Coronary artery (tissue), 2 donors: Measurements from ENCODE around the gene TEC.

Experiments
- DNase-seq: peaks from one replicate; pipeline ENCODE4 v3.0.0-alpha.2; 2017; ENCODE audit warnings: low spot score
- H3K27ac ChIP-seq, 2 donors: fragments of 200-600 bp; sonication (generic); one replicate each; pipeline ENCODE4 v1.5.1; 2016 to 2019
- H3K4me3 ChIP-seq: fragments of 200-600 bp; sonication (generic); 2 replicates; pipeline ENCODE4 v1.5.1; 2016; ENCODE audit warnings: mild to moderate bottlenecking, moderate library complexity
- TF ChIP-seq, protein P1 (sequence below): fragments of 200-600 bp; sonication (generic); IDR thresholded peaks from one replicate; pipeline ENCODE4 v1.5.1; 2019; ENCODE audit warnings: antibody characterized with exemption

TEC gene

DNA sequence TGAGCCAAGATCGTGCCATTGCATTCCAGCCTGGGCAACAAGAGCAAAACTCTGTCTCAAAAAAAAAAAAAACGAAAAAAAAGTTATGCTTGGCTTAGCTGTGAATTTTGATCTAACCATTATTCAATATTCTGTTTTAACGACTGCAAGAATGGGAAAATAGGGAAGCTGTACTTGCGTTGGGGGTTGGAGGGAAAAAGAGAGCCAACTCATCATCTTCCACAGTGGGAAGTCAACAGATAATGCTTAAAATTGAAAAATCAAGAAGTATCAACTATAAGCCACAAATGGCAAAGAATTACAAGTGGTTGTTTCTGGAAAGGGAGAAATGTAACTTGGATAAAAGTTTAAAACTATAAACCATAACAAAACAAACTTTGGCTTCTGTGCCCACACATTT lies 2.9 kb downstream of the TEC start:
- no peak overlapping the region for H3K27ac ChIP-seq
- no peak overlapping the region for H3K4me3 ChIP-seq
- TF ChIP-seq, protein P1, sequence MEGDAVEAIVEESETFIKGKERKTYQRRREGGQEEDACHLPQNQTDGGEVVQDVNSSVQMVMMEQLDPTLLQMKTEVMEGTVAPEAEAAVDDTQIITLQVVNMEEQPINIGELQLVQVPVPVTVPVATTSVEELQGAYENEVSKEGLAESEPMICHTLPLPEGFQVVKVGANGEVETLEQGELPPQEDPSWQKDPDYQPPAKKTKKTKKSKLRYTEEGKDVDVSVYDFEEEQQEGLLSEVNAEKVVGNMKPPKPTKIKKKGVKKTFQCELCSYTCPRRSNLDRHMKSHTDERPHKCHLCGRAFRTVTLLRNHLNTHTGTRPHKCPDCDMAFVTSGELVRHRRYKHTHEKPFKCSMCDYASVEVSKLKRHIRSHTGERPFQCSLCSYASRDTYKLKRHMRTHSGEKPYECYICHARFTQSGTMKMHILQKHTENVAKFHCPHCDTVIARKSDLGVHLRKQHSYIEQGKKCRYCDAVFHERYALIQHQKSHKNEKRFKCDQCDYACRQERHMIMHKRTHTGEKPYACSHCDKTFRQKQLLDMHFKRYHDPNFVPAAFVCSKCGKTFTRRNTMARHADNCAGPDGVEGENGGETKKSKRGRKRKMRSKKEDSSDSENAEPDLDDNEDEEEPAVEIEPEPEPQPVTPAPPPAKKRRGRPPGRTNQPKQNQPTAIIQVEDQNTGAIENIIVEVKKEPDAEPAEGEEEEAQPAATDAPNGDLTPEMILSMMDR: no peak
- no peak for DNase-seq

DNA sequence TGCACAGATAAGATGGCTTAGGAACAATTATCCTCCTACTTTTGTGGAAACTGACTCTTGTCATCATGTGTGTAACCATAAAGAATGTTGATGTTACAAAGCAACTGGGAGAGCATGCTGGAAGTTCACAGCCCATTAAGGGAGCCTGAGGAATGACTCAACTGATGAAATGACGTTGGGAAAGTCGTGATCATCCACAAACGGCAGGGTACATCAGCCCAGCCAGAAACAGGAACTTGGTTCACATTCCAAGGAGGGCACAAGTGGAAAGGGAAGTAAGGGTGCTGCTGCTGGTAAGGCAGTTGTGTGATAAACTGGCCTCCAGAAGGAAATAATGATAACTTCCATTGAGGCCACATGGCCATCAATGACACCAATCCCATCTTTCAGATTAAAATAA lies 6.7 kb downstream of the TEC start:
- no peak for DNase-seq

DNA sequence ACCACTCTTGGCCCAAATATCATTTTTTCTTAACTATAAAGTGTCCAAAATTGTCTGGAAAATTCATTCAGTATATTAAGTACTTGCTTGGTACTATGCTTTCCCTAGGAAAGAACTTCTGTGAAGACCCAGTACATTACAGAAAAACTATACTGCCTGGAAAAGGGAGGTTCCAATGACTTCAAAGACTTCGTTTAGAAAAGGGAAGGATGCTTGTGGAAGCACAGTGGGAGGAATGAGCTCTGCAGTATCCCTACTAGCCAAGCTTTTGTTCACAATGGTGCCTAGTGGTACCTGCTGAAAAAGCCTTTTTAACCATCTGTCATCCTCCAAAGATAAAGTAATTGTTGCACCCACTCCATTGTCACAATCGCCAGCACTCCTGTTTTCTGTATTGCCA lies 7.2 kb downstream of the TEC start:
- TF ChIP-seq, protein P1: no peak
- H3K4me3 ChIP-seq: no peak overlapping the region
- no peak for DNase-seq
- H3K27ac ChIP-seq: no peak overlapping the region

More for the DNA sequence above, 6.7 kb downstream of the TEC start:
- TF ChIP-seq, protein P1: no peak
- Histone ChIP-seq H3K27ac (no peak overlapping the region), H3K4me3 (no peak overlapping the region)

GRCh38 chr4:48261281-48261680 lies 8.4 kb downstream of the TEC start:
- TF ChIP-seq, protein P1: no peak
- Histone ChIP-seq H3K4me3 (no peak overlapping the region), H3K27ac (no peak overlapping the region)
- DNase-seq: no peak

- H3K27ac ChIP-seq: no peak overlapping the region
- no peak for DNase-seq
Observed at GRCh38 chr4:48259748-48260147, 9.9 kb downstream of the TEC start.

GRCh38 chr4:48258845-48259397 lies 10.7 kb downstream of the TEC start:
- TF ChIP-seq, protein P1: no peak
- no peak overlapping the region for H3K4me3 ChIP-seq

More at GRCh38 chr4:48259748-48260147, 9.9 kb downstream of the TEC start:
- TF ChIP-seq, protein P1: no peak
- H3K4me3 ChIP-seq: no peak overlapping the region

DNA sequence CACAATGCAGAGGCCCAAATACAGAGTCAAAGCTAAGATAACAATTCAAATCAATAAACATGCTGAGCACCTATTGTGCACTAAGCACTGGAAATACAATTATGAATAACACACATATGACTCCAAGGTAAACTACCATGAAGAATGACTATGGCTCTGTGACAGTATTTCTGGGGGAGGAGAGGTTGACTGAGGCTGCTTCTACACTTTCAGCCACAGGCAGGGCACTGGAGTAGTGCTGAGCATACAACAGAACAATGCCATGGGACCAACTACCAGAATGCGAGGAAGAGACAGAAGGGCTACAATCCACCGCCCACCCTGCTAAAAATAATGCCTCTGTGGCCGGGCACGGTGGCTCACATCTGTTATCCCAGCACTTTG lies 13.7 kb downstream of the TEC start:
- TF ChIP-seq, protein P1: no peak
- Histone ChIP-seq H3K27ac (no peak overlapping the region), H3K4me3 (no peak overlapping the region)
- DNase-seq: no peak

More at GRCh38 chr4:48258845-48259397, 10.7 kb downstream of the TEC start:
- H3K27ac ChIP-seq: no peak overlapping the region
- DNase-seq: no peak
